Measurements from ENCODE around the gene TDG.

TDG gene

GRCh38 chr12:104002686-104003085 lies 37.0 kb downstream of the TDG start:
- TF ChIP-seq CTCF (IDR thresholded peaks at IDR 0.05; ENCODE audit: low read length) (no peak), EZH2 (IDR thresholded peaks at IDR 0.05; ENCODE audit: borderline replicate concordance, low read length) (no peak)
- H3F3A ChIP-seq (ENCODE audit: insufficient read depth, low read length): no peaks in the 10 kb centered on the region
- H3K27me3 ChIP-seq (ENCODE audit: insufficient read depth, low read length): no peaks in the 10 kb centered on the region
- no peaks in the 10 kb centered on the region for H4K20me1 ChIP-seq (ENCODE audit: insufficient read depth, low read length)
- no peak overlapping the region for H3K27ac ChIP-seq (ENCODE audit: low read depth, low read length, poor library complexity, severe bottlenecking)
- no peaks in the 10 kb centered on the region for H3K36me3 ChIP-seq (ENCODE audit: insufficient read depth, low read length)
- no peaks in the 10 kb centered on the region for H3K9me3 ChIP-seq (ENCODE audit: low read length)
- H3K4me3 ChIP-seq (ENCODE audit: low read depth, low read length, poor library complexity, severe bottlenecking): no peak overlapping the region
- H3K9me2 ChIP-seq (ENCODE audit: low read depth, low read length): no peaks in the 10 kb centered on the region
- no peak overlapping the region for H3K9ac ChIP-seq (ENCODE audit: low read length)
- no peaks in the 10 kb centered on the region for H3K79me2 ChIP-seq (ENCODE audit: insufficient read depth, low read length)
- H3K4me2 ChIP-seq (ENCODE audit: low read length): no peak overlapping the region
- no peak overlapping the region for H2AFZ ChIP-seq (ENCODE audit: low read length)
- H3K4me1 ChIP-seq (ENCODE audit: insufficient read depth, low read length, severe bottlenecking): no peaks in the 10 kb centered on the region

GRCh38 chr12:104003596-104003995 lies 37.9 kb downstream of the TDG start:
- H3K4me3 ChIP-seq (ENCODE audit: low read depth, low read length, poor library complexity, severe bottlenecking): no peak overlapping the region
- H3K79me2 ChIP-seq (ENCODE audit: insufficient read depth, low read length): no peaks in the 10 kb centered on the region
- H2AFZ ChIP-seq (ENCODE audit: low read length): no peak overlapping the region
- H3K27ac ChIP-seq (ENCODE audit: low read depth, low read length, poor library complexity, severe bottlenecking): no peak overlapping the region
- H3K9me3 ChIP-seq (ENCODE audit: low read length): no peaks in the 10 kb centered on the region
- no peaks in the 10 kb centered on the region for H3K9me2 ChIP-seq (ENCODE audit: low read depth, low read length)
- H3K4me2 ChIP-seq (ENCODE audit: low read length): no peak overlapping the region
- no peaks in the 10 kb centered on the region for H3K4me1 ChIP-seq (ENCODE audit: insufficient read depth, low read length, severe bottlenecking)
- no peaks in the 10 kb centered on the region for H3K36me3 ChIP-seq (ENCODE audit: insufficient read depth, low read length)
- no peak overlapping the region for H3K9ac ChIP-seq (ENCODE audit: low read length)
- TF ChIP-seq CTCF (IDR thresholded peaks at IDR 0.05; ENCODE audit: low read length): no peak
- no peak for TF ChIP-seq EZH2 (IDR thresholded peaks at IDR 0.05; ENCODE audit: borderline replicate concordance, low read length)
- H4K20me1 ChIP-seq (ENCODE audit: insufficient read depth, low read length): no peaks in the 10 kb centered on the region
- H3F3A ChIP-seq (ENCODE audit: insufficient read depth, low read length): no peaks in the 10 kb centered on the region
- no peaks in the 10 kb centered on the region for H3K27me3 ChIP-seq (ENCODE audit: insufficient read depth, low read length)

- H3K27ac ChIP-seq (ENCODE audit: low read depth, low read length, poor library complexity, severe bottlenecking): no peak overlapping the region
- no peak overlapping the region for H3K4me3 ChIP-seq (ENCODE audit: low read depth, low read length, poor library complexity, severe bottlenecking)
- H3K4me2 ChIP-seq (ENCODE audit: low read length): no peak overlapping the region
- no peaks in the 10 kb centered on the region for H3K9me2 ChIP-seq (ENCODE audit: low read depth, low read length)
- no peaks in the 10 kb centered on the region for H4K20me1 ChIP-seq (ENCODE audit: insufficient read depth, low read length)
- H3K9me3 ChIP-seq (ENCODE audit: low read length): no peaks in the 10 kb centered on the region
- H3K79me2 ChIP-seq (ENCODE audit: insufficient read depth, low read length): no peaks in the 10 kb centered on the region
- H3K27me3 ChIP-seq (ENCODE audit: insufficient read depth, low read length): no peaks in the 10 kb centered on the region
- H3K36me3 ChIP-seq (ENCODE audit: insufficient read depth, low read length): no peaks in the 10 kb centered on the region
- no peaks in the 10 kb centered on the region for H3K4me1 ChIP-seq (ENCODE audit: insufficient read depth, low read length, severe bottlenecking)
- H2AFZ ChIP-seq (ENCODE audit: low read length): no peak overlapping the region
- no peak overlapping the region for H3K9ac ChIP-seq (ENCODE audit: low read length)
- TF ChIP-seq EZH2 (IDR thresholded peaks at IDR 0.05; ENCODE audit: borderline replicate concordance, low read length) (no peak), CTCF (IDR thresholded peaks at IDR 0.05; ENCODE audit: low read length) (no peak)
- no peaks in the 10 kb centered on the region for H3F3A ChIP-seq (ENCODE audit: insufficient read depth, low read length)
These were observed 41.3 kb downstream of the TDG start for GRCh38 chr12:104006929-104007328.
